NB4 (cell line): Measurements from ENCODE around the gene WSCD2.

Experiments used
- POLR2A ChIP-seq: IDR thresholded peaks from 2 replicates; pipeline ENCODE4 v1.6.1; 2011; ENCODE audit warnings: mild to moderate bottlenecking; ENCODE audit not compliant: insufficient read length; ENCODE audit errors: extremely low read depth
- TF ChIP-seq, protein P1 (sequence below): IDR thresholded peaks from one replicate; pipeline ENCODE4 v1.5.1; 2012; ENCODE audit warnings: low read depth, low read length

- TF ChIP-seq, protein P1, sequence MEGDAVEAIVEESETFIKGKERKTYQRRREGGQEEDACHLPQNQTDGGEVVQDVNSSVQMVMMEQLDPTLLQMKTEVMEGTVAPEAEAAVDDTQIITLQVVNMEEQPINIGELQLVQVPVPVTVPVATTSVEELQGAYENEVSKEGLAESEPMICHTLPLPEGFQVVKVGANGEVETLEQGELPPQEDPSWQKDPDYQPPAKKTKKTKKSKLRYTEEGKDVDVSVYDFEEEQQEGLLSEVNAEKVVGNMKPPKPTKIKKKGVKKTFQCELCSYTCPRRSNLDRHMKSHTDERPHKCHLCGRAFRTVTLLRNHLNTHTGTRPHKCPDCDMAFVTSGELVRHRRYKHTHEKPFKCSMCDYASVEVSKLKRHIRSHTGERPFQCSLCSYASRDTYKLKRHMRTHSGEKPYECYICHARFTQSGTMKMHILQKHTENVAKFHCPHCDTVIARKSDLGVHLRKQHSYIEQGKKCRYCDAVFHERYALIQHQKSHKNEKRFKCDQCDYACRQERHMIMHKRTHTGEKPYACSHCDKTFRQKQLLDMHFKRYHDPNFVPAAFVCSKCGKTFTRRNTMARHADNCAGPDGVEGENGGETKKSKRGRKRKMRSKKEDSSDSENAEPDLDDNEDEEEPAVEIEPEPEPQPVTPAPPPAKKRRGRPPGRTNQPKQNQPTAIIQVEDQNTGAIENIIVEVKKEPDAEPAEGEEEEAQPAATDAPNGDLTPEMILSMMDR = no peak
- TF ChIP-seq POLR2A = no peak
Observed at GRCh38 chr12:108232565-108232964, 103.5 kb downstream of the WSCD2 start.
